IPS-20b (cell line): ENCODE data around the gene FAM221A.
A peak's percentile ranks its signal among the peaks of the same experiment; 100 is the strongest.
"Not testable (repeated sequence)": the region's sequence is repeated elsewhere in the genome, so short reads cannot be mapped to it uniquely, and the experiment has no call there.

Experiments used
- H3K27ac ChIP-seq: one replicate; pipeline ENCODE4 v1.5.1; 2013; ENCODE audit warnings: low read length
- H3K27me3 ChIP-seq: 2 replicates; pipeline ENCODE4 v1.6.1; 2013; ENCODE audit warnings: mild to moderate bottlenecking, low read length, inconsistent platforms; ENCODE audit not compliant: insufficient read depth
- H3K36me3 ChIP-seq: 2 replicates; pipeline ENCODE4 v1.6.1; 2013; ENCODE audit warnings: low read depth, mild to moderate bottlenecking, inconsistent platforms, low read length, moderate library complexity; ENCODE audit not compliant: insufficient read depth
- H3K4me1 ChIP-seq: 2 replicates; pipeline ENCODE4 v1.6.1; 2013; ENCODE audit warnings: mild to moderate bottlenecking, control low read depth, inconsistent platforms, low read length, moderate library complexity; ENCODE audit not compliant: insufficient read depth
- H3K4me3 ChIP-seq: 2 replicates; pipeline ENCODE4 v1.5.1; 2013; ENCODE audit warnings: mild to moderate bottlenecking, low read length, inconsistent platforms
- H3K9ac ChIP-seq: 2 replicates; pipeline ENCODE4 v1.6.1; 2013; ENCODE audit warnings: low read depth, mild to moderate bottlenecking, inconsistent platforms, low read length, moderate library complexity
- H3K9me3 ChIP-seq: 2 replicates; pipeline ENCODE4 v1.6.1; 2013; ENCODE audit warnings: mild to moderate bottlenecking, low read depth, low read length, inconsistent platforms; ENCODE audit not compliant: insufficient read depth

Gene FAM221A

GRCh38 chr7:23672033-23672432 lies 8.0 kb upstream of the FAM221A start:
- no peaks in the 10 kb centered on the region for H3K27me3 ChIP-seq
- no peaks in the 10 kb centered on the region for H3K4me1 ChIP-seq
- no peak overlapping the region for H3K9ac ChIP-seq
- no peak overlapping the region for H3K27ac ChIP-seq
- no peaks in the 10 kb centered on the region for H3K36me3 ChIP-seq
- H3K4me3 ChIP-seq = no peak overlapping the region
- no peaks in the 10 kb centered on the region for H3K9me3 ChIP-seq

- Histone ChIP-seq H3K36me3 (peaks cover 28% of the 10 kb centered on the region; the same call in 1 of the 2 replicates), H3K4me3 (peak overlapping the region; percentile 88), H3K9ac (peak overlapping the region; percentile 85), H3K27me3 (peaks cover 11% of the 10 kb centered on the region; the same call in 1 of the 2 replicates), H3K9me3 (no peaks in the 10 kb centered on the region), H3K4me1 (no peaks in the 10 kb centered on the region; the same call in none of the 2 replicates), H3K27ac (no peak overlapping the region)
Measured at GRCh38 chr7:23680414-23681405, 711 bp downstream of the FAM221A start.

GRCh38 chr7:23684041-23684440 lies 4.0 kb downstream of the FAM221A start:
- not testable (repeated sequence) for H3K4me3 ChIP-seq

GRCh38 chr7:23685731-23686130 lies 5.7 kb downstream of the FAM221A start:
- no peaks in the 10 kb centered on the region; the same call in 1 of the 2 replicates for H3K4me1 ChIP-seq
- H3K4me3 ChIP-seq = no peak overlapping the region
- H3K36me3 ChIP-seq = peaks cover 70% of the 10 kb centered on the region
- H3K27ac ChIP-seq = no peak overlapping the region
- no peaks in the 10 kb centered on the region for H3K9me3 ChIP-seq
- H3K27me3 ChIP-seq = no peaks in the 10 kb centered on the region
- H3K9ac ChIP-seq = no peak overlapping the region

More at GRCh38 chr7:23684041-23684440, 4.0 kb downstream of the FAM221A start:
- H3K27me3 ChIP-seq, H3K9me3 ChIP-seq, H3K27ac ChIP-seq, H3K9ac ChIP-seq, H3K4me1 ChIP-seq: not testable (repeated sequence)
- H3K36me3 ChIP-seq = peaks cover 57% of the 10 kb centered on the region; the same call in 1 of the 2 replicates

GRCh38 chr7:23687011-23687410 lies 7.0 kb downstream of the FAM221A start:
- no peak overlapping the region for H3K9ac ChIP-seq
- no peaks in the 10 kb centered on the region; the same call in 1 of the 2 replicates for H3K4me1 ChIP-seq
- H3K9me3 ChIP-seq = no peaks in the 10 kb centered on the region
- no peaks in the 10 kb centered on the region for H3K27me3 ChIP-seq
- H3K4me3 ChIP-seq = no peak overlapping the region
- H3K27ac ChIP-seq = no peak overlapping the region
- H3K36me3 ChIP-seq = peaks cover 81% of the 10 kb centered on the region

- Histone ChIP-seq H3K9ac (no peak overlapping the region), H3K27ac (no peak overlapping the region), H3K36me3 (peaks cover 81% of the 10 kb centered on the region), H3K4me3 (no peak overlapping the region), H3K27me3 (no peaks in the 10 kb centered on the region), H3K4me1 (no peaks in the 10 kb centered on the region), H3K9me3 (no peaks in the 10 kb centered on the region)
Measured at GRCh38 chr7:23689165-23689564, 9.2 kb downstream of the FAM221A start.

GRCh38 chr7:23691320-23691719 lies 11.3 kb downstream of the FAM221A start:
- Histone ChIP-seq H3K9ac (no peak overlapping the region), H3K4me1 (no peaks in the 10 kb centered on the region), H3K27ac (no peak overlapping the region), H3K36me3 (peaks cover 71% of the 10 kb centered on the region), H3K27me3 (no peaks in the 10 kb centered on the region), H3K9me3 (no peaks in the 10 kb centered on the region), H3K4me3 (no peak overlapping the region)

GRCh38 chr7:23693224-23693623 lies 13.2 kb downstream of the FAM221A start:
- Histone ChIP-seq H3K4me1 (no peaks in the 10 kb centered on the region), H3K4me3 (no peak overlapping the region), H3K36me3 (peaks cover 69% of the 10 kb centered on the region), H3K27ac (no peak overlapping the region), H3K27me3 (no peaks in the 10 kb centered on the region), H3K9me3 (no peaks in the 10 kb centered on the region), H3K9ac (no peak overlapping the region)

- Histone ChIP-seq H3K4me1 (no peaks in the 10 kb centered on the region), H3K27ac (no peak overlapping the region), H3K9me3 (no peaks in the 10 kb centered on the region), H3K36me3 (peaks cover 69% of the 10 kb centered on the region), H3K27me3 (no peaks in the 10 kb centered on the region), H3K4me3 (no peak overlapping the region), H3K9ac (no peak overlapping the region)
Measured at GRCh38 chr7:23696916-23697441, 17.0 kb downstream of the FAM221A start.

- no peaks in the 10 kb centered on the region for H3K9me3 ChIP-seq
- no peak overlapping the region for H3K9ac ChIP-seq
- no peaks in the 10 kb centered on the region for H3K27me3 ChIP-seq
- no peaks in the 10 kb centered on the region for H3K4me1 ChIP-seq
- H3K4me3 ChIP-seq = no peak overlapping the region
- H3K27ac ChIP-seq = no peak overlapping the region
- peaks cover 74% of the 10 kb centered on the region for H3K36me3 ChIP-seq
Measured at GRCh38 chr7:23698822-23699221, 18.8 kb downstream of the FAM221A start.

GRCh38 chr7:23700046-23700445 lies 20.0 kb downstream of the FAM221A start:
- H3K9me3 ChIP-seq = peaks cover 4% of the 10 kb centered on the region; the same call in 1 of the 2 replicates
- no peak overlapping the region for H3K9ac ChIP-seq
- H3K4me1 ChIP-seq = no peaks in the 10 kb centered on the region
- H3K4me3 ChIP-seq = no peak overlapping the region
- peaks cover 75% of the 10 kb centered on the region for H3K36me3 ChIP-seq
- no peak overlapping the region for H3K27ac ChIP-seq
- no peaks in the 10 kb centered on the region for H3K27me3 ChIP-seq
